Upper lobe of left lung (tissue), 6 donors: ENCODE data around the gene CARMIL1. TPM values are rescaled to one million over a fixed set of nuclear protein-coding genes. Genes with fewer than 3 reads are reported as not detected.

Source experiments
- ATAC-seq, 2 donors: fragments of 200-7000 bp; cut with Tn5 transposase; one replicate each; pipeline ENCODE4 v1.9.1; 2022; ENCODE audit warnings: mild to moderate bottlenecking in 2 of 2, moderate library complexity in 2 of 2; ENCODE audit not compliant: low FRiP score in 2 of 2
- DNase-seq, 2 donors: peaks; one replicate each; pipeline ENCODE4 v3.0.0-alpha.2; 2019 to 2020
- H3K27ac ChIP-seq, 4 donors: fragments of 200-600 bp; sonication (generic); one replicate each; pipeline ENCODE4 v1.5.1; 2016 to 2019
- H3K27me3 ChIP-seq, 4 donors: fragments of 200-600 bp; sonication (generic); one replicate each; pipeline ENCODE4 v1.5.1; 2017 to 2019
- H3K36me3 ChIP-seq, 4 donors: fragments of 200-600 bp; sonication (generic); one replicate each; pipeline ENCODE4 v1.5.1; 2016 to 2019
- H3K4me1 ChIP-seq, 4 donors: fragments of 200-600 bp; sonication (generic); one replicate each; pipeline ENCODE4 v1.5.1; 2018 to 2019
- H3K4me3 ChIP-seq, 4 donors: fragments of 200-600 bp; sonication (generic); one replicate each; pipeline ENCODE4 v1.5.1; 2017 to 2019; ENCODE audit warnings: mild to moderate bottlenecking in 2 of 4, moderate library complexity in 1 of 4
- H3K9me3 ChIP-seq, 4 donors: fragments of 200-600 bp; sonication (generic); one replicate each; pipeline ENCODE4 v1.5.1; 2018 to 2019
- CTCF ChIP-seq, 6 experiments: fragments of 450-650 bp in 4 of 6; fragments of 200-600 bp in 2 of 6; sonication (generic) in 2 of 6; IDR thresholded peaks; one replicate each; pipeline ENCODE4 v1.5.1; 2016 to 2019; ENCODE audit warnings: antibody characterized with exemption in 6 of 6
- EP300 ChIP-seq, 4 donors: sonication (generic); formaldehyde crosslinking; IDR thresholded peaks; one replicate each; pipeline ENCODE4 v1.5.1; 2017; ENCODE audit warnings: antibody characterized with exemption in 4 of 4, control low read depth in 2 of 4
- POLR2A ChIP-seq, 4 donors: fragments of 450-650 bp; IDR thresholded peaks; one replicate each; pipeline ENCODE4 v1.5.1; 2016 to 2017; ENCODE audit warnings: antibody characterized with exemption in 4 of 4, mild to moderate bottlenecking in 2 of 4
- POLR2AphosphoS5 ChIP-seq, 2 donors: sonication (generic); formaldehyde crosslinking; IDR thresholded peaks; one replicate each; pipeline ENCODE4 v1.5.1; 2017; ENCODE audit warnings: antibody characterized with exemption in 2 of 2
- WGBS, 2 donors: methylation state at CpG; one replicate each; pipeline ENCODE4 v1.1.5; 2017 to 2018; 5-methylcytosine and 5-hydroxymethylcytosine counted together
- total RNA-seq, 6 donors: library from RNA; depleted of rRNA in 4 of 6; stranded (reverse); fragments of >200 nt in 4 of 6; gene quantifications; one replicate each; pipeline versions ENCODE4 v1.1.0 to v1.2.1, GENCODE V29; 2016 to 2021
- donor health status: DM: no; HTN: no; CAD: no; lungs with moderate emphysema.
- donor health status: DM: no; HTN: yes; CAD: no; lungs with severe emphysema.

Gene CARMIL1
- total RNA-seq, 6 donors from 2014 or later: 19.8 to 78.6 (median 44.9) TPM

GRCh38 chr6:25570578-25570977 lies 291.4 kb downstream of the CARMIL1 start:
- Histone ChIP-seq H3K36me3 (peaks cover 0 to under 1% (median 0%) of the 10 kb centered on the region in 4 donors), H3K27ac (no peak overlapping the region), H3K4me1 (no peaks in the 10 kb centered on the region), H3K27me3 (no peaks in the 10 kb centered on the region), H3K9me3 (no peaks in the 10 kb centered on the region), H3K4me3 (no peak overlapping the region)
- DNase-seq: no peak
- no peak for ATAC-seq
- 58 to 71% methylated on average over 2 of the region's 2 CpGs for WGBS, 2 donors
- TF ChIP-seq EP300 (IDR thresholded peaks at IDR 0.05) (no peak), CTCF (IDR thresholded peaks at IDR 0.05) (no peak), POLR2A (IDR thresholded peaks at IDR 0.05) (no peak), POLR2AphosphoS5 (IDR thresholded peaks at IDR 0.05) (no peak)

DNA sequence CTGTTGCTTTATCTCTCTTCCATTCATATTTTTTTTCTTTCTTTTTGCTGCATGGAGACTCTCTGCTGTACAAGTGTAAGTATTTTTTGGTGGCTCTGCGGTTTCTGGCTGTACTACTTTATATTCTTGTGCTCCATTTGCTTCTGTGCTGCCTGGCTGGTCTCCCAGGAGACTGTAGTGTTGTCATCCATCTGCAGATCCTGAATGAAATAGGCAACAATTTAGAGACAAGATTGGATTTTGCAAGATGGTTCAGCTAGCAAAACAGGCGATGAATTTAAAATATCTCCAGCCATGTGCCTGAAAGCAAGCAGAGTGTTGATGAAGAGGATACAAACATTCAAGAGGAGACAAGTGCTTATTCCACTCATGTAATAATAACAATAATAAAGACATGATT lies 297.7 kb downstream of the CARMIL1 start:
- no peak overlapping the region for H3K4me3 ChIP-seq
- H3K4me1 ChIP-seq: no peaks in the 10 kb centered on the region
- 94 to 96% methylated on average over 2 of the region's 2 CpGs for WGBS, 2 donors
- ATAC-seq (no peak), DNase-seq (no peak)
- H3K9me3 ChIP-seq: no peaks in the 10 kb centered on the region
- H3K27me3 ChIP-seq: no peaks in the 10 kb centered on the region
- no peak for TF ChIP-seq CTCF (IDR thresholded peaks at IDR 0.05)
- no peak for TF ChIP-seq POLR2A (IDR thresholded peaks at IDR 0.05)
- TF ChIP-seq POLR2AphosphoS5 (IDR thresholded peaks at IDR 0.05): no peak
- TF ChIP-seq EP300 (IDR thresholded peaks at IDR 0.05): no peak
- no peaks in the 10 kb centered on the region for H3K36me3 ChIP-seq
- H3K27ac ChIP-seq: no peak overlapping the region

GRCh38 chr6:25578538-25578937 lies 299.4 kb downstream of the CARMIL1 start:
- Histone ChIP-seq H3K27ac (no peak overlapping the region), H3K36me3 (peaks cover 0 to 6% (median 0%) of the 10 kb centered on the region in 4 donors), H3K4me3 (no peak overlapping the region), H3K27me3 (no peaks in the 10 kb centered on the region), H3K9me3 (no peaks in the 10 kb centered on the region), H3K4me1 (no peaks in the 10 kb centered on the region)
- no peak for DNase-seq
- TF ChIP-seq POLR2AphosphoS5 (IDR thresholded peaks at IDR 0.05): no peak
- no peak for ATAC-seq

GRCh38 chr6:25579391-25579883 lies 300.3 kb downstream of the CARMIL1 start:
- Histone ChIP-seq H3K4me1 (no peaks in the 10 kb centered on the region), H3K27me3 (no peaks in the 10 kb centered on the region), H3K4me3 (no peak overlapping the region), H3K9me3 (no peaks in the 10 kb centered on the region), H3K27ac (no peak overlapping the region), H3K36me3 (peaks cover 0 to 14% (median 0%) of the 10 kb centered on the region in 4 donors)
- TF ChIP-seq EP300 (IDR thresholded peaks at IDR 0.05) (no peak), POLR2A (IDR thresholded peaks at IDR 0.05) (no peak), POLR2AphosphoS5 (IDR thresholded peaks at IDR 0.05) (no peak), CTCF (IDR thresholded peaks at IDR 0.05) (no peak)
- no peak for ATAC-seq
- 89 to 95% methylated on average over 2 of the region's 2 CpGs for WGBS, 2 donors
- DNase-seq: no peak

DNA sequence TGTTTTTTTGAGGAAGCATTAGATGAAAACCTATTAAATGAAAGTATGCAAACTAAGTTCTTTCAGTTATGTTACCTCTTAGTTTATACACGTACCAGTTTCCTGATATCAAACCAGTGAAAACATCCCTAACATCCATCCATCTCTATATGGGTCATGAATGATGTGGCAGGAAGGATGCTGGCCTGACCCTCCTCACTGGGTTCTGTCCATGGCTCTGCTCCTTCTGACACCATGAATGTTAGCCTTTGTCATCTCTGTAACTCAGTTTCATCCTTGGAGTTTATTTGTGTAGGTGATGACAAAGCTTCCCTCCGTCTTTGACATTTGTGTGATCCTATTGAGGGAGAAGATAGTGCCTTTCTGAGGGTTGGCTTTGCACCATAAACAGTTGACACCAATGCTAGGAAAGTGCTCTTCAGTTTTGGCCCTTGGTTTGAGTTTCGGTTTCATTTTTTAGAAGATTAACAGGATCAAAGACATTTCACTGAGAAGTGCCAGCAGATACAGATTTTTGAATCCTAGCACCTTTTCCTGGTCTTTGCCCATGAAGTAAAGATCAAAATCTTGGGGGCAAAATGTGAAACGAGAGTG lies 300.8 kb downstream of the CARMIL1 start:
- no peak overlapping the region for H3K27ac ChIP-seq
- ATAC-seq: no peak

More for the DNA sequence above, 300.8 kb downstream of the CARMIL1 start:
- no peak for TF ChIP-seq POLR2A (IDR thresholded peaks at IDR 0.05)
- TF ChIP-seq EP300 (IDR thresholded peaks at IDR 0.05): no peak
- TF ChIP-seq CTCF (IDR thresholded peaks at IDR 0.05): no peak
- TF ChIP-seq POLR2AphosphoS5 (IDR thresholded peaks at IDR 0.05): no peak
- no peaks in the 10 kb centered on the region for H3K4me1 ChIP-seq
- DNase-seq: no peak
- no peak overlapping the region for H3K4me3 ChIP-seq
- 58 to 65% methylated on average over 4 of the region's 4 CpGs for WGBS, 2 donors
- no peaks in the 10 kb centered on the region for H3K9me3 ChIP-seq
- peaks cover 0 to 14% (median 0%) of the 10 kb centered on the region in 4 donors for H3K36me3 ChIP-seq
- H3K27me3 ChIP-seq: no peaks in the 10 kb centered on the region
